ENCODE data around the gene MGAM2. TPM values are rescaled to one million over a fixed set of nuclear protein-coding genes. Genes with fewer than 3 reads are reported as not detected.
A peak's percentile ranks its signal among the peaks of the same experiment; 100 is the strongest.
"Not testable (repeated sequence)": the region's sequence is repeated elsewhere in the genome, so short reads cannot be mapped to it uniquely, and the experiment has no call there.

The MGAM2 gene
- total RNA-seq = not detected in 2 replicates

DNA sequence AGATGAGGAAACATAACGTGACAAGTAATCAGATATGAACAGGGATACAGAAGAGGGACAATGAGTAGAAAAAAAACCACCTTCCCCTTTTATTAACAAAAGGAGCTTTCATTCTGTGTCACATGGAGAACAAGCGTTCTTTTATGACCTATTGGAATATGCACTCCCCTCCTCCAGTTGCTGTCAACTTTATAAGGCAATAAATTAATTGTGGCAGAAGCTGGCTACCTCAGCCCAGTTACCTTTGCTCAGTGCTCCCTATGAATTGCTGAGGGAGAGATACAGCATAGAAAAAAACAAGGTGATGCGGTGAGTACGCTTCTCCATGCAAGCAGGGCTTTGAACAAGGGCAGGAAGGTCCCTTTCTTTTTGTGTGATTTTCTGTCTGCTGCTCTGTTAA lies at the start of gene MGAM2:
TSS of gene MGAM2 (plus strand) at position 220 of the 400 bp plus-strand sequence. CDS start 5,156 bp downstream, outside the sequence.
- DNase-seq (ENCODE audit: low read depth) = no peak

DNA sequence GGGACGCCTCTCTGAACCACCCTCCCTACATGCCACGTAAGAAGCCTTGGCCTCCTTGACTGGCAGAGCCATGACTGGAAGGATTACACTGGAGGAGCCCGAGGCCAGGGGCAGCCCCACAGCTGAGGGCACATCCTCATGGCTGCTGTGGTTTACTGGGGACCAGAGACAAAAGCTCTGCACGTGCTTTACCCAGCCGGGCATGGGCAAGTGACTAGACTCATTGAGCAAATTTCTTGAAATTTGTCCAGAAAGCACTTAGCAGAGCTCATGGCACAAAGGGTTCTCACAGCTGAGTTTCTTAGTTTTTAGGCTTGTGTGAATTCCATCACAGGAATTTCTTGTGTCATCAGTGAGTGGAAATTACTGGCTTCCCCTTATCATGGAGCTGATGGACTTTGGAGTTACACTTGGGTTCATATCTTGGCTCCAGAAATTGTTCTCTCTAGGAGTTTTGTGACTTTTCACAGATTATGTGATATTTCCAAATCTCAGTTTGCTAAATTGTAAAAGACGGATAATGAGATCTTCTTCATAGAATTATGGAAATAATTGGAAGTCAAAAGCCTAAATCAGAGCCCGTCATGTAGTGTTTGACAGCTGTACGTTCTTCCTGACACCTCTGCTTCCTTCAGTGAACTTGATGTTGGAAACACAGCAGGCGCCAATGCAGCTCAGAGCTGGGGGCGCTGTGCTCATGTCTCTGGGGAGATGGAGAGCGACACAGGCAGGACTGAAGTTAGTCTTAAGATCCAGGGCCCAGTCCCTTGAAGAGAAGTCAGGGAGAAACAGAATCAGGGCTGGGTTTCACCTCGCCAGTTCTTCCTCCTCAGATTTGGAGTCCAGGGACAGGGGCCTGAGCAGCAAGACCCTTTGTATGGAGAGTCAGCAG lies 47.7 kb upstream of the MGAM2 start:
- no peak for DNase-seq (ENCODE audit: low read depth)

DNA sequence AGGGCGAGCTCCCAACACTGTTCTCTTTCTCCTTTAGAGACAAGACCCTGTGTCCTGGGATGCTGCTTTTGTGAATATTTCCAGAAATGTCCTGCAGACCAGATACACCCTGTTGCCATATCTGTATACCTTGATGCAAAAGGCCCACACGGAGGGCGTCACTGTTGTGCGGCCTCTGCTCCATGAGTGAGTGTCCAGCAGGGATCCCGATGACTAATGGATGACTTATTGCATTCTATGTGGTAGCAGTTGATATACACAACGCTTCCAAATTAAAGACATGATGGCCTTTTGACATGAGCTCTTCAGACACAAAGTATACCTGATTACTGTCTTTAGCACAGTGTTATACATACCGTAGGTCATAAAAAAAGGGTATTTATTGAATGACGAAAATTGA lies 45.0 kb upstream of the MGAM2 start:
- no peak for DNase-seq (ENCODE audit: low read depth)

DNA sequence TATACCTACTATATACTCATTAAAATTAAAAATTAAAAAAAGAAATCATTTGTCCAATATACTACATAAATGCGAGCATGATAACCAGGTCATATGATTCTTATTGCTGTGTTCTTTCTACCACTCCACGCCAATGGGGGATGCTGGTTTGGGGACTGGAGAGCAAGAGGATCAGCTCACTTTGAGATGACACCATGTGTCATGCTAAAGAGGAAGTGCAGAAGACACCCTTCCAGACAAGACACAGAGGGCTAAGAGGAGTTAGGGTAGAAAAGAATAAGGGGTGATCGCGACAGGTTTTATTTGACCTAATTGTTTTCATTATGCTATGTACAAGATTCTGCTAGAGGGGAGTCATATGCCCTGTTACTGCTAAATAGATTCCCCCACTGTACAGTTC lies 33.8 kb upstream of the MGAM2 start:
- DNase-seq (ENCODE audit: low read depth) = no peak

DNA sequence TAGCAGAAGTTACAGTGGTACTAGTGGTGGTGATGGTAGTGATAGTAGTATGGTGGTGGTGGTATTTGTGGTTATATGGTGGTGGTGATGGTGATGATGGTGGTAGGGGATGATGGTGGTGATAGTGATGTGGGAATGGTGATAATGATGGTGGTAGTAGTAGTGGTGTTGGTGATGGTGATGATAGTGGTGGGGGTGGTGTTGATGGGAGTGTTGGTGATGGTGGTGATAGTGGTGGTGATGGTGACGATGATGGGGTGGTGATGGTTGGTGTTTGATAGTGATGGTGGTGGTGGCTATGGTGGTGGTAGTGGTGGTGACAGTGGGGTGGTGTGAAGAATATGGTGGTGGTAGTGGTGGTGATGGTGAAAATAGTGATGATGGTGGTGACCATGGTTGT lies 27.9 kb upstream of the MGAM2 start:
- no peak for DNase-seq (ENCODE audit: low read depth)

DNA sequence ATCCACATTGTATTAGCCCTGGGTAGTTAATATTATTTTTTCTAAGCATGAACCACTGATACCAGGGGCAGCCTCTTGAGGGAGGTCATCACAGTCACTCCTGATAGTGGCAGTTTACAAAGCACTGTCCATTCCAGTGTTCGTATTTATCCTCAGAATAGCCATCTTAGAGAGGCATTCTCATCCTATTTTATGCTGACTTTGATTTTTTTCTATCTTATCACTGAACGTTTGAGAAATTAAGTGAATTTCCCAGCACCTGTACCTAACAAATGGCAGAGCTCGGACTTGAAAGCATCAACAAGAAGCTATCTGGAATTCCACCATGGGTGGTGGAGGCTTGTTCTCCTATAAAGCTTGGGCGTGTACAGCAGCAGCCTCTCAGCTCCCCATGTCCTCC lies 26.1 kb upstream of the MGAM2 start:
- DNase-seq (ENCODE audit: low read depth) = no peak

DNA sequence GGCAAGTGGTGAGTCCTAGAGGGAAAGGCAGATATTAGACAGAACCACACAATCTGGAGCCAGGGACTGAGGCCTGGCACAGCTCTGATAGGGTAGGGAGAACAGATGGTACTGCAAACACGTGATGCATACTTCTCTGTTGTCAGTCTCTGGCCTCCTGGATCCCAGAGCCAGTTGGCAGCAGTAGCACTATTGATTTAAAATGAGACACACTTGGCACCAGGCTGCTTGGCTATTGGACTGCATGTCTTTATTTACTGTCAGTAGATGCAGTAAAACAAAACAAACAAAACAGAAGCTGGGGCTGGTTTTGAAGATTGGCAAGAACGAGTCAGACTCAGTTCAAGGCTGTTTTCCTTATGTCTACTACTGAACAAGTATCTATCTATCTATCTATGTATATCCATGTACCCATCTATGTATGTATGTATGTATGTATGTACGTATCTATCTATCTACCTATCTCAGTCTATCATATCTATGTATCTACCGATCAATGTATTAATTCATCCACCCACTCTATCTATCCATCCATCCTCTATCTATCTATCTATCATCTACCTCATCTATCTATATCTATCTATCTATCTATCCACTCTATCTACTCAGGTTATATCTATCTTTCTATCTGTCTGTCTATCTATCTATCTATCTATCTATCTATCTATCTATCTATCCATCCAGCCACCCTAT lies 23.4 kb upstream of the MGAM2 start:
- no peak for DNase-seq (ENCODE audit: low read depth)

DNA sequence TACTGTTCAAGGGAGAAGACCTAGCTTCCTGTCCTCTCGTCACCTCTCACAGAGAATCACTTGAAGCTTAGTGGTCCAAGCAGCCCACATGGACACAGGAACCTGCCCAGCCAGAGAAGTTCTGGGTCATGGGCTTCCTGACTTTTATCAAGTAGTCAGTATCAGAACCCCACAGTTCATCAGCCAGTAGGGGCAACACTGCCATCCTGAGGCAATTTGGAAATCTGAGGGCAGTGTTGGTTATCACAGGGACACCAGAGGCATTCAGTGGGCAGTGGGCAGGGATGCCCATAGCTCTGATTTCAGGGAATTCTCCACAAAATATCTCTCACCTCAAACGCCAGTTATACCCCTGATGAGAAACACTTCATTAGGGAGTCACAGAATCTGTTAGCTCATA lies 22.5 kb upstream of the MGAM2 start:
- no peak for DNase-seq (ENCODE audit: low read depth)

DNA sequence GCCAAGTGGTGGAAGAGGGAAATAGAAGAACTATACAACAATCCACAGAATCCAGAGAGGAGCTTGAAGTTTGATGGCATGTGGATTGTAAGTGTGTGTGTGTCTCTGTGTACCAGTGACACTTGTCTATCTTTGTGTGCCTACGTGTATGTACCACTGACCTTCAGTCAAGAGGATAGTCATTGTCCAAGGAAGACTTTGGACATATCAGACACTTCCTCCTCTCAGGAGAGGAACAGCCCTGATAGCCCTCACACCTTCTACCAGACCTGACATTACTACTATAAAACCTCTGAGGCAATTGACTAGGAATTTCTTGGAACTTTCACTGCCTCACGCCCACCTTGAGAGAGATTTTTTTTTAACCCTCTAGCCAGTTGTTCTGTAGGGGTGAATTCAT lies 19.6 kb upstream of the MGAM2 start:
- no peak for DNase-seq (ENCODE audit: low read depth)

DNA sequence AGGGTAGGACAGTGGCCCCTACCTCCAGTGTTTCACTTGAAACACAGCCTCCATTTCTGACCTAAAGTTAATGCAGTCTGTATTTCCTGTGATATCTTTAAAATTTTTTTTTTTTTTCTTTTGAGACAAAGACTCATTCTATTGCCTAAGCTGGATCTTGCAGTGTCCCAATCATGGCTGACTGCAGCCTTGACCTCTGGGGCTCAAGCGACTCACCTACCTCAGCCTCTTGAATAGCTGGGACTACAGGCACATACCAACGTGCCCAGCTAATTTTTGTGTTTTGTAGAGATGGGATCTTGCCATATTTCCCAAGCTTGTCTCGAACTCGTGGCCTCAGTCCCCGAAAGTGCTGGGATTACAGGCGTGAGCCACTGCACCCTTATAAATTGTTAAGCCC lies 16.7 kb upstream of the MGAM2 start:
- peak; percentile 8 for DNase-seq (ENCODE audit: low read depth)

DNA sequence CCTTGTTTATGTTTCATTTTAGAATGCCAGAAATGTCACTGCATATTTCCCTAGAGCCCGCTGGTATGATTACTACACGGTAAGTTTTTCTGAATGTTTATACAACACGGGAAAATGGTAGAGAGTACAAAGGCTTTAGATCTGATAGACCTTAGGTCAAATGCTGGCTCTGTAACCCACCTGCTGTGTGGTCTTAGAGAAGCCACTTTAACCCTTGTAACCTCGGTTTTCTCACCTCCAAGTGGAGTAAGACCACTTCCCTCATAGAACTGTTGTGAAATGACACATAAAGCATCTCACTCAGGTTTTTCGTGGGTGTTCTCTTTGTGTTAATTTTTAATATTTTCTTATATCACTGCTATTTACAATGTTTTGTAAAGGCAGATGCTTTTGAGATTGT lies 13.9 kb upstream of the MGAM2 start:
- DNase-seq (ENCODE audit: low read depth) = no peak

DNA sequence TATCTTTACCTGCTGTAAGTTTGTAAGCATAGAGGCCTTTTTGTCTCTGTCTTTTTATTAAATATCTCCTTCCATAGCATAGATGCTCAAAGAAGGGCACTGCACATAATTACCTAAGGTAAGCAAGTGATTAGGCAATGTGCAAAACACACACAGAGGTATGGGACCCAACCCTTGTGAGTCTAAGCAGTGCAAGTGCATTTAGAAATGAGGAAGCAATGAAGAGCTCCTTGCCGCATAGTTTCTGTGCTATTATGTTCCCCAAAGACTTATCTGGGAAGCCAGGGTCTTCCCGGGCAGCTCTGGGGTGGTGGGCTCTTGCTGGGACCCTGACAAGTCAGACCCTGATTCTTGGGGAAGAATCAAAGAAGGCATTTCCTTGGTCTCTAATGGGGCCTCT lies 13.5 kb upstream of the MGAM2 start:
- no peak for DNase-seq (ENCODE audit: low read depth)

DNA sequence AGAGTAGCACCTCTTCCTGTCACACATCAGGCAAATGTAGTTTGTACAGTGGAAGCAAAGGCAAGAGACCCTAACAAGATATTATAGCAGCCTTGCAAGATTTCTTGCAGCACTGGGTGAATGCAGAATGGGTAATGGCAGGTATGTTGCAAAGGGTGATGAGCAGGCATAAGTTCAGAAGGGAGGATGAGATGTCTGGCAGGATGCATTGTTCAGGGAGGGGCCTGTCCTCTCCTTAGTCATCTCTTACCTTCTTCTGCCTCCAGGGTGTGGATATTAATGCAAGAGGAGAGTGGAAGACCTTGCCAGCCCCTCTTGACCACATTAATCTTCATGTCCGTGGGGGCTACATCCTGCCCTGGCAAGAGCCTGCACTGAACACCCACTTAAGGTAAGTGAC lies 12.2 kb upstream of the MGAM2 start:
- not testable (repeated sequence) for DNase-seq (ENCODE audit: low read depth)

DNA sequence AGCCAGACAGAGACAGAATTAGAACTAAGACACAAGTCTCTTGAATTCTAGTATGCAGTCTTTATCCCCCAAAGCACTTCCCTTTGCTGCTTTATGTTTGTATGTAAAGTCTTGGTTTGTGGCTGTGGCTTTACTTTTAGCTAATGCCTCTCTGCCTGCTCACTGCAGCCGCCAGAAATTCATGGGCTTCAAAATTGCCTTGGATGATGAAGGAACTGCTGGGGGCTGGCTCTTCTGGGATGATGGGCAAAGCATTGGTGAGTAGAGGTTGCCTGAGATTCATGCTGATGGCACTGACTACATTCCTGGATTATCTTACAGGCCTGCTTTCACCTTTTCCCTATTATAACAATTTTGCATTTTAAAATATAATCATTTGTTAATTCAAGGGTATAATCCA lies 10.9 kb upstream of the MGAM2 start:
- no peak for DNase-seq (ENCODE audit: low read depth)

DNA sequence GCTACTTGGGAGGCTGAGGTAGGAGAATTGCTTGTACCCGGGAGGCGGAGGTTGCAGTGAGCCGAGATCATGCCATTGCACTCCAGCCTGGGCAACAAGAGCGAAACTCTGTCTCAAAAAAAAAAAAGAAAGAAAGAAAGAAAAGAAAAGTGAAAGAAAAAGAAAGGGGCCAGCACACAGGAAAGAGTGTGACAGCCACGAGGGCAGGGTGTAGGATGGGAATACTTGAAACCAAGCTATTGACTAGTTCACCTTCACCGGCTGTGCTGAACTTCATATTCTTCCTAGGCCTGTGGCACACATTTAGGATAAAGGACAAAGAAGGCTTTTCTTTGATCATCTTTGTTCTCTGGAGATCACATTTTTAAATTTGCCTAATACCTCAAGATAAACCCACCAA lies 9.7 kb upstream of the MGAM2 start:
- DNase-seq (ENCODE audit: low read depth) = not testable (repeated sequence)

DNA sequence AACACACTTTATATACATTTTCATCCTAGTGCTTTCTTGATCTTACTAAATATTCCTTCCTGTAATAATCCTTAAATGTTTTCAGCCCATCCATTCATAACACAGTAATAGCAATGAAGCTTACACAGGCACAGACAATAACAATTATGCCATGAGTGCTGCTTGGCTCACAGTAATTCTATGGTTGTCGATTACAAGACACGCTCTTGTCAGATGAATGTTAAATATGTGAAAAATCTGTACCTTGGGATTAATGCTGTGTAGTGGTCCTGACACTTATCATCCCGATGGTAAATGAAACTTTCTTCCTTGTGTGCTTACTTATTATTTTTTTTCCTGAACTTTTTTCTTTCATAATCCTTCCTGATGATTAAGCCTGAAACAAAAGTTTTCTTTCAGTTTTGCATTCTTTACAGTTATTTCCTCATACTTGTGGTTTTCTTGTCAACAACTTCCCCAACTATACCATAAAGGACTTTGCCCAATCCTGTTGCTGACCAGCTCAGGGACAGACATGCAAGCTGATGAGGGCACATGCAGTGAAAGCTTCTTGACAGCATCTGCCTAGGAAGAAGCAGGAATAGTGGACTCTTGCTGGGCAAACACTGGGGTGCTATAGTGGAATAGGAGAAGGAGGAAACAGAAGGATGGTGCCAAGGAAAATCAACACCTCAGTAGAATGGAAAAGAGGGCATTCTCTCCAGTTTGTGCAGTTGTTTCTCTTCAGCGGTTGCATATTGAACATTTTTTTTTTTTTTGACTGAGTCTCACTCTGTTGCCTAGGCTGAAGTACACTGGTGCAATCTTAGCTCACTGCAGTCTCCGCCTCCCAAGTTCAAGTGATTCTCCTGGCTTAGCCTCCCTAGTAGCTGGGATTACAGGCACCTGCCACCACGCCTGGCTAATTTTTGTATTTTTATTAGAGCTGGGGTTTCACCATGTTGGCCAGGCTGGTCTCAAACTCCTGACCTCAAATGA lies 6.7 kb upstream of the MGAM2 start:
- DNase-seq (ENCODE audit: low read depth) = peak; percentile 71

DNA sequence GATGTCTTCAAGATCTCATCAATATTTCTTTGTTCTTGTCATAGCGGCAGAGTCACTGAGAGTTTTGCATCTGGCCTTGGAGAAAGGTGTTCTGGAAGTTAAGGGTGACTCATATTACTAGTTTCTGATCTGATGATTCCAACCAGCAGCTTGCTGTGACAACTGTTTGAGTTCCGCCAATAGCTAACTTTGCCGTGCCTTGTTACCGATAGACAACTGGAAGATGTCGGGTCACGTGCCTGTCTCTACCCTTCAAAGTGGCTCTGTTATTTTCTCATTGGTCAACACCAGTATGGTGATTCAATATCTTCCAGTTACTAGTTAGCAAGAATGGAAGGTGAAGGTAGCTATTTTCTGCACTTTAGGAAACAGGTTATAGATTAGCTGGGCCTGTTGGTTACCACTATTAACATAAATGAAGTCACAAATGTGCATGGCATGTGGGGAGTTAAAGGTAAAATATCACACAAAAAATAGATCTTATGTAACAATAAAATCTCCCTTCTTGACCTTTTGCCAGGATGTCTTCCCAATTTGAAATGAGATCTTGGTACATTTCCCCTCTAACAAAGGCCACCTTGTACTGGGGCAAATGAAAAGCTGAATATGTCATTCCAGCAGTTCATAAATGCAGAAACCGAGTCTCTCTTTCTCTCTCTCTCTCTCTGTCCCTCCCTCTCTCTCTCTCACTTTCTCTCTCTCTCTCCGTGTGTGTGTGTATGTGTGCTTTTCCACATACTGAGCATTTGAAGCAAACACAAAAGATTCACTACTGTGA lies 2.6 kb upstream of the MGAM2 start:
- DNase-seq (ENCODE audit: low read depth) = no peak

DNA sequence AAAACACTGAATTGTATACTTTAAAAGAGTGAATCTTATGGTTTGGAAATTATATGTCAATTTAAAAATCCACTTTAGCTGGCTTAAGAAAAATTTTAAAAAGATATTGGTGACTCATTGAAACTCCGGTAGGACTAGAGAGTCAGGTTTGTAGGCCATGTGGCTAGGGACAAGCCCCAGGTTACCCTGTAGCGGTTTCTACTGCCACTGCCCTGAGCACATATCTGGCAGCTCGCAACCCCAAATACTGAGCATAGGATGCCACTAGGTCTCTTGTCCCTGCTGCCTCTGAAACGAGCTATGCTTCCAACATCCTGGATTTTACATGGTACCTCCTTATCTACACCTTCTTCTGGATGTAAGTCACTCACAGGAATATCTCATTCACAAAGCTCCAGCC lies 1.4 kb upstream of the MGAM2 start:
- DNase-seq (ENCODE audit: low read depth) = no peak

DNA sequence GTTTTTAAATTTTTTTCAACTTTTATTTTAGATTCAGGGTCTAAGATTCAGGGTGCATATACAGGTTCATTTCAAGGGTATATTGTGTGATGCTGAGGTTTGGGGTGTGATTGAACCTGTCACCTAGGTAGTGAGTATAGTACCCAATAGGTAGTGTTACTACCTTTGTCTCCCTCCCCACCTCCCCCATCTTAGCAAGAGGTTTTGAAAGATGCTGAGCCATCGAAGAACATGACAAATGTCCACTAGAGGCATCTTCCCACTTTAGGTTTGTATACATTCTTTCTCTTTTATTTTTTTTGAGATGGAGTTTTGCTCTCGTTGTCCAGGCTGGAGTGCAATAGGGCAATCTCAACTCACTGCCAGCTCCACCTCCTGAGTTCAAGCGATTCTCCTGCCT lies 880 bp upstream of the MGAM2 start:
- DNase-seq (ENCODE audit: low read depth) = no peak

DNA sequence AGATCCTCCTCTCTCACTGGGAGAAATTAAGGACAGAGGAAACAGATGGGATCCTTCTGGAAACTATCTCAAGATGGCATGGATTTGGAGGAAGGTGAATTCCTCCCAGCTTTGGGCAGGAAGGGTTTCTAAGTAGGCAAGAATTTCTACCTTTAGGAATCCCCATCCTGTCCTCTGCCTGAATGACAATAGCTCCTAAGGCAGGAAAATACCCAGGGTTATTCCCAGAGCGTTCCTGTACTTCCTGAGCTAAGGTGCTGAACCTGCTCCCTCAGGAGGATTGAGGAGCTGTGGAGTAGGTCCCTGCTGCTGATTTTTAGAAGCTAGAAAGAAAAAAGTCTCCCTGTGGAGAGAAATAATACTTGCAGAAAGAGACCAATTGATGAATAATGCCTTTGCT lies 568 bp downstream of the MGAM2 start:
- no peak for DNase-seq (ENCODE audit: low read depth)

DNA sequence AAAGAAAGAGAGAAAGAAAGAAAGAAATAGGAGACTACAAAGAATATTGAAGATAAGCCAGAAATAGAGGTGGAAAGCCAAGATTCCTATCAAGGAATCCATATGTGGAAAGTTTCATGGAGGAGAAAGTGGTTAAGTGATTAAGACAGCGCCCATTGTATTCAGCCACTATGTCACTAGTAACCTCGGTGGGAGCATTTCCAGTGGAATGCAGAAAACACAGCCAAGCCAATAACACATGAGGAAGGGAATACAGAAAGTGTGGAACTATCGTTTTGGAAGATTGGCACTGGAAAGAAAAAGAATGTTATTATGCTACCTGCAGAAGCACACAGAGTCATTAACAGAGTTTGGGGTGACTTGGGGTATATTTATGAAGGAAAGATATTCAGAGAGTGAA lies 2.7 kb downstream of the MGAM2 start:
- no peak for DNase-seq (ENCODE audit: low read depth)
